Jurkat, Clone E6-1 (cell line): ENCODE measurements around the gene LRRC8C.
"Not testable (repeated sequence)": the region's sequence is repeated elsewhere in the genome, so short reads cannot be mapped to it uniquely, and the experiment has no call there.

Experiments used
- DNase-seq: peaks from one replicate; pipeline ENCODE4 v3.0.0-alpha.2; 2011; ENCODE audit warnings: low read depth, low spot score
- H3K4me3 ChIP-seq: 2 replicates; pipeline ENCODE4 v1.5.1; 2011; ENCODE audit warnings: mild to moderate bottlenecking, low read length, control low read depth, moderate library complexity

LRRC8C gene

GRCh38 chr1:89629600-89629999 is 3.3 kb upstream of the LRRC8C start:
- H3K4me3 ChIP-seq, DNase-seq: not testable (repeated sequence)

- DNase-seq: peak; percentile 43
- H3K4me3 ChIP-seq: no peak overlapping the region
Measured at GRCh38 chr1:89630048-89630447, 2.9 kb upstream of the LRRC8C start.

- no peak for DNase-seq
- peak overlapping the region; percentile 71 for H3K4me3 ChIP-seq
Measured at GRCh38 chr1:89631816-89632656, 884 bp upstream of the LRRC8C start.

- H3K4me3 ChIP-seq: peak overlapping the region; percentile 71
- peak; percentile 36 for DNase-seq
Measured at GRCh38 chr1:89633248-89633799, 404 bp downstream of the LRRC8C start.

GRCh38 chr1:89633800-89634625 is 1.1 kb downstream of the LRRC8C start:
- no peak for DNase-seq
- peak overlapping the region; percentile 71 for H3K4me3 ChIP-seq

- no peak overlapping the region for H3K4me3 ChIP-seq
- no peak for DNase-seq
Measured at GRCh38 chr1:89635825-89636815, 3.2 kb downstream of the LRRC8C start.

- H3K4me3 ChIP-seq: no peak overlapping the region
- no peak for DNase-seq
Measured at GRCh38 chr1:89637496-89637895, 4.6 kb downstream of the LRRC8C start.

- H3K4me3 ChIP-seq: no peak overlapping the region
- no peak for DNase-seq
Measured at GRCh38 chr1:89640440-89640839, 7.5 kb downstream of the LRRC8C start.

- H3K4me3 ChIP-seq: no peak overlapping the region
- DNase-seq: no peak
Measured at GRCh38 chr1:89641781-89642180, 8.9 kb downstream of the LRRC8C start.

GRCh38 chr1:89643577-89643976 is 10.7 kb downstream of the LRRC8C start:
- H3K4me3 ChIP-seq: no peak overlapping the region
- no peak for DNase-seq

GRCh38 chr1:89644119-89644814 is 11.3 kb downstream of the LRRC8C start:
- DNase-seq: no peak
- H3K4me3 ChIP-seq: no peak overlapping the region

- no peak overlapping the region for H3K4me3 ChIP-seq
- DNase-seq: no peak
Measured at GRCh38 chr1:89646259-89646658, 13.3 kb downstream of the LRRC8C start.

GRCh38 chr1:89649783-89650182 is 16.9 kb downstream of the LRRC8C start:
- H3K4me3 ChIP-seq: no peak overlapping the region

GRCh38 chr1:89652373-89652772 is 19.5 kb downstream of the LRRC8C start:
- DNase-seq: no peak
- no peak overlapping the region for H3K4me3 ChIP-seq

More at GRCh38 chr1:89649783-89650182, 16.9 kb downstream of the LRRC8C start:
- no peak for DNase-seq

GRCh38 chr1:89657886-89658285 is 25.0 kb downstream of the LRRC8C start:
- no peak overlapping the region for H3K4me3 ChIP-seq
- DNase-seq: peak; percentile 77

- no peak for DNase-seq
- H3K4me3 ChIP-seq: no peak overlapping the region
Measured at GRCh38 chr1:89659322-89660081, 26.6 kb downstream of the LRRC8C start.

GRCh38 chr1:89660224-89661061 is 27.5 kb downstream of the LRRC8C start:
- no peak for DNase-seq
- no peak overlapping the region for H3K4me3 ChIP-seq
